Liver (tissue), 9 donors: ENCODE results near the gene PCSK6. TPM values are rescaled to one million over a fixed set of nuclear protein-coding genes. Genes with fewer than 3 reads are reported as not detected.

ENCODE experiments used
- DNase-seq: peaks from one replicate; pipeline ENCODE4 v3.0.0-alpha.2; 2017; ENCODE audit warnings: low spot score
- H3K27ac ChIP-seq, 2 donors: one replicate each; pipeline ENCODE4 v1.7.0; 2013; ENCODE audit warnings: inconsistent platforms in 2 of 2, low read length in 2 of 2, control low read depth in 1 of 2, low read depth in 1 of 2, mild to moderate bottlenecking in 1 of 2
- H3K27me3 ChIP-seq, 4 donors: one replicate each; pipeline versions ENCODE4 v1.6.1 to v1.7.0; 2013; ENCODE audit warnings: low read length in 3 of 4, inconsistent platforms in 1 of 4, mild to moderate bottlenecking in 1 of 4, moderate library complexity in 1 of 4; ENCODE audit not compliant: control insufficient read depth in 4 of 4, insufficient read depth in 4 of 4
- H3K36me3 ChIP-seq, 4 donors: one replicate each; pipeline versions ENCODE4 v1.6.1 to v1.7.0; 2013; ENCODE audit warnings: low read length in 3 of 4, mild to moderate bottlenecking in 3 of 4, low read depth in 1 of 4, moderate library complexity in 1 of 4; ENCODE audit not compliant: control insufficient read depth in 4 of 4, insufficient read depth in 3 of 4
- H3K4me1 ChIP-seq, 4 donors: one replicate each; pipeline versions ENCODE4 v1.6.1 to v1.7.0; 2013; ENCODE audit warnings: low read length in 3 of 4, mild to moderate bottlenecking in 3 of 4, moderate library complexity in 1 of 4; ENCODE audit not compliant: control insufficient read depth in 4 of 4, insufficient read depth in 4 of 4
- H3K4me3 ChIP-seq, 3 donors: one replicate each; pipeline versions ENCODE4 v1.6.1 to v1.7.0; 2013; ENCODE audit warnings: low read length in 3 of 3, control low read depth in 1 of 3, low read depth in 1 of 3, mild to moderate bottlenecking in 1 of 3
- H3K9ac ChIP-seq, 2 donors: one replicate each; pipeline ENCODE4 v1.7.0; 2013; ENCODE audit warnings: low read length in 2 of 2, mild to moderate bottlenecking in 2 of 2, moderate library complexity in 2 of 2, control low read depth in 1 of 2, low read depth in 1 of 2
- H3K9me3 ChIP-seq, 4 donors: one replicate each; pipeline versions ENCODE4 v1.6.1 to v1.7.0; 2013; ENCODE audit warnings: low read length in 3 of 4; ENCODE audit not compliant: control insufficient read depth in 4 of 4
- EGR1 ChIP-seq, 2 donors: IDR thresholded peaks; 2 replicates each; pipeline ENCODE4 v1.6.1; 2016 to 2018; ENCODE audit warnings: antibody characterized with exemption in 2 of 2, low read depth in 2 of 2
- FOXA1 ChIP-seq: IDR thresholded peaks from 2 replicates; pipeline ENCODE4 v1.6.1; 2016; ENCODE audit warnings: antibody characterized with exemption
- FOXA2 ChIP-seq: IDR thresholded peaks from 2 replicates; pipeline ENCODE4 v1.6.1; 2016; ENCODE audit warnings: antibody characterized with exemption
- GABPA ChIP-seq, 2 donors: IDR thresholded peaks in 1 of 2; conservative IDR thresholded peaks in 1 of 2; 2 replicates each; pipeline ENCODE4 v1.6.1; 2016; ENCODE audit warnings: antibody characterized with exemption in 2 of 2, mild to moderate bottlenecking in 1 of 2, moderate library complexity in 1 of 2
- HNF4A ChIP-seq, 2 donors: conservative IDR thresholded peaks; 2 replicates each; pipeline ENCODE4 v1.6.1; 2016; ENCODE audit warnings: antibody characterized with exemption in 2 of 2, mild to moderate bottlenecking in 2 of 2
- HNF4G ChIP-seq: IDR thresholded peaks from 2 replicates; pipeline ENCODE4 v1.6.1; 2016; ENCODE audit warnings: antibody characterized with exemption
- JUND ChIP-seq, 2 donors: IDR thresholded peaks; 2 replicates each; pipeline ENCODE4 v1.6.1; 2016; ENCODE audit warnings: antibody characterized with exemption in 2 of 2
- MAX ChIP-seq: IDR thresholded peaks from 2 replicates; pipeline ENCODE4 v1.6.1; 2016; ENCODE audit warnings: antibody characterized with exemption
- NR2F2 ChIP-seq: IDR thresholded peaks from 2 replicates; pipeline ENCODE4 v1.6.1; 2016; ENCODE audit warnings: antibody characterized with exemption
- RAD21 ChIP-seq, 2 donors: IDR thresholded peaks; 2 replicates each; pipeline ENCODE4 v1.6.1; 2016; ENCODE audit warnings: antibody characterized with exemption in 2 of 2, mild to moderate bottlenecking in 2 of 2
- SP1 ChIP-seq: IDR thresholded peaks from 2 replicates; pipeline ENCODE4 v1.6.1; 2018; ENCODE audit warnings: antibody characterized with exemption, mild to moderate bottlenecking
- TAF1 ChIP-seq: conservative IDR thresholded peaks from 2 replicates; pipeline ENCODE4 v1.6.1; 2016; ENCODE audit warnings: antibody characterized with exemption, mild to moderate bottlenecking
- YY1 ChIP-seq: IDR thresholded peaks from 2 replicates; pipeline ENCODE4 v1.6.1; 2016; ENCODE audit warnings: antibody characterized with exemption, mild to moderate bottlenecking
- WGBS: extraction: QIAGEN DNeasy Blood & Tissue Kit; methylation state at CpG from one replicate; pipeline ENCODE4 v1.1.7; 2013; 5-methylcytosine and 5-hydroxymethylcytosine counted together
- polyA plus RNA-seq, 2 donors: library from polyadenylated mRNA; stranded (reverse) in 1 of 2; unstranded in 1 of 2; fragments of 200-250 nt in 1 of 2; fragments of >200 nt in 1 of 2; fragmentation: Nextera tagmentation in 1 of 2; extraction: Ambion mirVana in 1 of 2; gene quantifications; one replicate each; pipeline versions ENCODE4 v1.2.1 to v1.2.3, GENCODE V29; 2013 to 2015
- total RNA-seq, 2 donors: library from RNA; depleted of rRNA; stranded (reverse); fragments of >200 nt; gene quantifications; one replicate each; pipeline ENCODE4 v1.2.3, GENCODE V29; 2014
- TF ChIP-seq, protein P1 (sequence below): IDR thresholded peaks from 2 replicates; pipeline ENCODE4 v1.6.1; 2016; ENCODE audit warnings: antibody characterized with exemption
- TF ChIP-seq, protein P2 (sequence below): IDR thresholded peaks from 2 replicates; pipeline ENCODE4 v1.6.1; 2016; ENCODE audit warnings: antibody characterized with exemption
- TF ChIP-seq, protein P3 (sequence below): fragments of 150-350 bp; IDR thresholded peaks from 2 replicates; pipeline ENCODE4 v1.5.1; 2017; ENCODE audit warnings: improper control_type of control experiment, low read depth, low read length; ENCODE audit not compliant: missing input control
- donor health status: healthy.
- donor health status: healthy.
- donor health status: healthy.
- donor health status: healthy.
- donor health status: healthy.

Gene PCSK6
- total and polyA plus RNA-seq, 4 donors = 94.8 to 398 (median 168) TPM

- TF ChIP-seq GABPA (IDR thresholded peaks at IDR 0.05 in 1 of 2, conservative IDR thresholded peaks at IDR 0.05 in 1 of 2) (no peak), SP1 (no peak), NR2F2 (no peak), HNF4A (conservative IDR thresholded peaks at IDR 0.05) (no peak), MAX (no peak)
- TF ChIP-seq, protein P1, sequence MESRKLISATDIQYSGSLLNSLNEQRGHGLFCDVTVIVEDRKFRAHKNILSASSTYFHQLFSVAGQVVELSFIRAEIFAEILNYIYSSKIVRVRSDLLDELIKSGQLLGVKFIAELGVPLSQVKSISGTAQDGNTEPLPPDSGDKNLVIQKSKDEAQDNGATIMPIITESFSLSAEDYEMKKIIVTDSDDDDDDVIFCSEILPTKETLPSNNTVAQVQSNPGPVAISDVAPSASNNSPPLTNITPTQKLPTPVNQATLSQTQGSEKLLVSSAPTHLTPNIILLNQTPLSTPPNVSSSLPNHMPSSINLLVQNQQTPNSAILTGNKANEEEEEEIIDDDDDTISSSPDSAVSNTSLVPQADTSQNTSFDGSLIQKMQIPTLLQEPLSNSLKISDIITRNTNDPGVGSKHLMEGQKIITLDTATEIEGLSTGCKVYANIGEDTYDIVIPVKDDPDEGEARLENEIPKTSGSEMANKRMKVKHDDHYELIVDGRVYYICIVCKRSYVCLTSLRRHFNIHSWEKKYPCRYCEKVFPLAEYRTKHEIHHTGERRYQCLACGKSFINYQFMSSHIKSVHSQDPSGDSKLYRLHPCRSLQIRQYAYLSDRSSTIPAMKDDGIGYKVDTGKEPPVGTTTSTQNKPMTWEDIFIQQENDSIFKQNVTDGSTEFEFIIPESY = no peak
Observed at GRCh38 chr15:101463270-101463669, 26.2 kb downstream of the PCSK6 start (continued).

DNA sequence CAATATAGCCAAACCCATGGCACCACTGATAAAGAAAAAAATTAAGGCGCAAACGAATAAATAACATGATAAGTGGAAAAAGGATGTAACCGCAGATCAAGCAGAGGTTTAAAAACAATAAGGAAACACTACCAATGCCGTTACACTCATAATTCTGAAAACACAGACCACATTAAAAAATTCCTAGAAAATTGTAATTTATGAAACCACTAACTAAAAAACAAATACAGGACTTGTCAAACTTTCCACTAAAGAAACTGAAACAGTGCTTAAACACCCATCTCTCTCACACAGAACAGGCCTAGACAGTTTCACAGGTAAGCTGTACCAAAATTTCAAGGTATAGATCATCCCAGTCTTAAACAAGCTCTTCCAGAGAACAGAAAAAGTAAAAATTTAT, 28.4 kb downstream of the PCSK6 start:
- TF ChIP-seq, protein P2, sequence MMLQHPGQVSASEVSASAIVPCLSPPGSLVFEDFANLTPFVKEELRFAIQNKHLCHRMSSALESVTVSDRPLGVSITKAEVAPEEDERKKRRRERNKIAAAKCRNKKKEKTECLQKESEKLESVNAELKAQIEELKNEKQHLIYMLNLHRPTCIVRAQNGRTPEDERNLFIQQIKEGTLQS = no peak
- TF ChIP-seq EGR1 (IDR thresholded peaks at IDR 0.05; ENCODE audit: low read depth in 2 of 2) = no peak
- TF ChIP-seq SP1 = no peak
- no peak for TF ChIP-seq NR2F2
- no peak for TF ChIP-seq RAD21 (IDR thresholded peaks at IDR 0.05)
- TF ChIP-seq, protein P3, sequence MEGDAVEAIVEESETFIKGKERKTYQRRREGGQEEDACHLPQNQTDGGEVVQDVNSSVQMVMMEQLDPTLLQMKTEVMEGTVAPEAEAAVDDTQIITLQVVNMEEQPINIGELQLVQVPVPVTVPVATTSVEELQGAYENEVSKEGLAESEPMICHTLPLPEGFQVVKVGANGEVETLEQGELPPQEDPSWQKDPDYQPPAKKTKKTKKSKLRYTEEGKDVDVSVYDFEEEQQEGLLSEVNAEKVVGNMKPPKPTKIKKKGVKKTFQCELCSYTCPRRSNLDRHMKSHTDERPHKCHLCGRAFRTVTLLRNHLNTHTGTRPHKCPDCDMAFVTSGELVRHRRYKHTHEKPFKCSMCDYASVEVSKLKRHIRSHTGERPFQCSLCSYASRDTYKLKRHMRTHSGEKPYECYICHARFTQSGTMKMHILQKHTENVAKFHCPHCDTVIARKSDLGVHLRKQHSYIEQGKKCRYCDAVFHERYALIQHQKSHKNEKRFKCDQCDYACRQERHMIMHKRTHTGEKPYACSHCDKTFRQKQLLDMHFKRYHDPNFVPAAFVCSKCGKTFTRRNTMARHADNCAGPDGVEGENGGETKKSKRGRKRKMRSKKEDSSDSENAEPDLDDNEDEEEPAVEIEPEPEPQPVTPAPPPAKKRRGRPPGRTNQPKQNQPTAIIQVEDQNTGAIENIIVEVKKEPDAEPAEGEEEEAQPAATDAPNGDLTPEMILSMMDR = no peak
- no peak for TF ChIP-seq HNF4G
- TF ChIP-seq FOXA2 = no peak
- TF ChIP-seq YY1 = no peak
- TF ChIP-seq FOXA1 = no peak
- no peak for TF ChIP-seq JUND (IDR thresholded peaks at IDR 0.05)
- TF ChIP-seq HNF4A (conservative IDR thresholded peaks at IDR 0.05) = no peak
- TF ChIP-seq GABPA (IDR thresholded peaks at IDR 0.05 in 1 of 2, conservative IDR thresholded peaks at IDR 0.05 in 1 of 2) = no peak

DNA sequence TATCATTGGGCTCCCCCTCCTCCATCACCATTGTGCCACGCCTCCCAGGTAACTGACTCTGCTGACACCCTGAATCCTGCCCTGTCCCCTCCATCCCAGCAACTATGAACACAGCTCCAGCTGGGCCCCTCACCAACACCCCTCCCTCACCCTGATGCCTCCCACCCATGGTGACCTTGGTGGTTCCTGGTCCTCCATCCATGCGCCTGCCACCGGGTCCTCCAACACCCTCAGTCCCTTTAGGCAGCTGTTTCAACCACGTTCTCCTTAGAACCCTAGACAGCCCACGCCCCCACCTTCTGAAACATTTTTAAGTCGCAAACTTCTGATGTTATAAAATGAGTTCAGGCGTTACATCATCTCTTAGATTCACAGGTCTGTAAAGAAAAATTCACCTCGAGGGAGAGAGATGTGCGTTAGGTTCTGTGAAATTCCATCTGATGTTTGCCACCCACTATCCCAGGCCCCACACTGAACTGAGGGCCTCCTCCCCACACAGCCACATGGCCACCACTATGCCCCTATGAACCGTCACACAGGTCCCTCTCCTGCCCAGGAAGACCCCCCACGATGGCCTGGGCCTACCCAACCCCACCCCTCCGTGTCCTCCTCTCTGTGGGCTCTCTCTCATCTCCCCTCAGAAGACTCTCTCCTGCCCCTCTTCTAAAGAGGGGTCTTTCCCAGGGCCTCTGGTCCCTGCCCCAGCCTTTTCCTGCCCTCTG, 29.8 kb downstream of the PCSK6 start:
- DNase-seq = no peak
- peaks cover 2 to 68% (median 31%) of the 10 kb centered on the region in 4 donors for H3K4me1 ChIP-seq
- H3K9me3 ChIP-seq = no peaks in the 10 kb centered on the region
- no peak overlapping the region for H3K4me3 ChIP-seq
- TF ChIP-seq, protein P1 = no peak
- TF ChIP-seq MAX (no peak), YY1 (no peak), JUND (IDR thresholded peaks at IDR 0.05) (no peak), NR2F2 (no peak), HNF4G (no peak), RAD21 (IDR thresholded peaks at IDR 0.05) (no peak), GABPA (IDR thresholded peaks at IDR 0.05 in 1 of 2, conservative IDR thresholded peaks at IDR 0.05 in 1 of 2) (no peak), FOXA2 (no peak), FOXA1 (no peak), SP1 (no peak), TAF1 (no peak), HNF4A (conservative IDR thresholded peaks at IDR 0.05) (no peak)
- TF ChIP-seq, protein P2 = no peak
- 93% methylated on average over 12 of the region's 12 CpGs for WGBS
- H3K27ac ChIP-seq = peak overlapping the region; percentile 62 to 71
- no peak overlapping the region for H3K9ac ChIP-seq
- H3K27me3 ChIP-seq = no peaks in the 10 kb centered on the region
- H3K36me3 ChIP-seq = peaks cover 0 to 4% (median 0%) of the 10 kb centered on the region in 4 donors

More for the DNA sequence above, 28.4 kb downstream of the PCSK6 start:
- peaks cover 0 to 4% (median under 1%) of the 10 kb centered on the region in 4 donors for H3K36me3 ChIP-seq
- peaks cover 2 to 67% (median 29%) of the 10 kb centered on the region in 4 donors for H3K4me1 ChIP-seq
- H3K9ac ChIP-seq = peak overlapping the region in 1 of 2 donors; percentile 21
- H3K9me3 ChIP-seq = no peaks in the 10 kb centered on the region
- H3K27ac ChIP-seq = peak overlapping the region; percentile 14 to 71
- WGBS = 82% methylated on average over 4 of the region's 4 CpGs
- H3K27me3 ChIP-seq = no peaks in the 10 kb centered on the region
- no peak for DNase-seq
- no peak overlapping the region for H3K4me3 ChIP-seq
